Stimulated activated CD8-positive, alpha-beta memory T cell treated with anti-CD3 and anti-CD28 coated beads, Interleukin-12 subunit alpha, Interleukin-12 subunit beta, amount 100 ng/mL, for 4 hours (primary cell): ENCODE results near the gene STK38L.

Experiments
- DNase-seq: peaks from one replicate; pipeline ENCODE4 v3.0.0-alpha.2; 2020; ENCODE audit warnings: low read depth

STK38L gene

DNA sequence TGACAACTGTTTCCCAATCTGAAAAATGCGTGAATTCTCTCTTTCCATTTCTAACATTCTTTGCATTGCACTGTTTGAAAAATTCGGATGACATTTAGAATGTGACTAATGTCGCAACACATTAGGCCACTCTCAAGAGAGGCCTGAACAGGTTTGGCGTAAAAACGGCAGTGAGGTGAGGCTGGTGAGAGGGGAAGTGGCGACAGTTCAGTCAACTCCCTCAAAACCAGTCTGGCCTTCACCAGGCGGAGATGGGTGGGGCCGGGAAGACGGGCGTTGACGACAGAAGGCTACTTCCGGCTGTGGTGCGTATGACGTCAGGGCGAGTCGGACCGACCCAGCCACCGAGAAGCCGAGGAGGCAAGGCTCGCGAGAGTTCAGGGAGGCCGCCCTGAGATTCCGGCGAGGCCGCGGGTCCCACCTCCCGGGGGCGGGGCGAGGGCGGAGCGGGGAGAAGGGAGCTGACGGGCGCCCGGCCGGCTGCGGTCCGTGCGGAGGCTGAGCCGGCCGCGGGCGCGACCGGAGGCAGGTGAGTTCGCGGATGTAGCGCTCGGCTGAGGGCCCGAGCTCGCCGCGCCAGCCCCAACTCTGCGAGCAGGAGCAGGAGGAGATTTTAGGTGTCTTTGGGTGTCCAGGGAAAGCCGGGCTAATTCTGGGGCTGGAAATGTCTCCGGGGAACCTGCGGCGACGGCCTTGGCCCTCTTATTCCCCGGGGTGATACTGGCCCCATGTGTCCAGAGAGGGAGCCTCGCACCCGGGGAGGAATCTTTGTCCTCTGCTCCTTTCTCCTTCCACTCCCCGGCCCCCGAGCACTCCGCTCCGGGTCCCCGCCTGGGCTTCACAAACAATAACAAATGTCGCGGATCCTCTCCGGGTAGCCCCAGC is at the start of gene STK38L:
Gene STK38L, plus strand, starts transcription at position 483 of the 885 bp plus-strand sequence. CDS start 53,435 bp downstream, outside the sequence.
- DNase-seq, result peak; percentile 96

DNA sequence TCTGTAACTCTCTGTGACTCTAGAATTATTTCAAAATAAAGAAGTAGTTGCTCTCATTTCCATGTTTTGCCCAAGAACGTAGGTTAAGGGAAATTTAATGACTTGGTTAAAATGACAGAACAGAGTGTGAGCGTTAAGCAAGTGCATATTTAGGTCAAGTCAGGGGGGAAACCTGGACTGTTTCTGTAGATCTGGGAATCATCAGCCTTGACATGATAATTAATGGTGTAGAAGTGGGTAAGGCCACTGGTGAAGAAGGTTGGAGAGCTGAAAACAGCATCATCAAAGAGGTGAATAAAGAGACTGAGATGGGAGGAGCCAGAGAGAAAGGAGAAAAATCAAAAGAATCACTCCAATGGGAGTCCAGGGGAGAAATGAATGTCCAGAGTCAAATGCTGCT is 49.4 kb upstream of the STK38L start:
- DNase-seq, result no peak

DNA sequence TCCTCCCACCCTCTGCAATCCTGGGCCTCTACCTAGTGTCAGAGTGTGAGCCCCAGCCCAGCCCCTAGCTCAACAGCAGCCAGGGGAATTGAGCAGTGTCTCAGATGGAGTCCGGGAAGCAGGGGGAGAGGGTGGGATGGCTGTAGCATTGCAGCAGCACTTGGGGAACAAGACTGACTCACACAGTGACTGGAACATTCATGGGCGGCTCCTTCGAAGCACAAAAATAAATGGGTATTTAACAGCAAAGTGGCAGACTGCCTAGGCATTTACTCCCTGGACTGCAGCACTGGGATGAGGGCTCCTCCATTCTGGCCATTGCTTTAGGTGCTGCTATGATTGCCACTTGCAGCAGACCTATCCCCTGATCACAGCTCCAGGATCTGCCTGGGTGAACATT is 46.0 kb upstream of the STK38L start:
- no peak for DNase-seq

DNA sequence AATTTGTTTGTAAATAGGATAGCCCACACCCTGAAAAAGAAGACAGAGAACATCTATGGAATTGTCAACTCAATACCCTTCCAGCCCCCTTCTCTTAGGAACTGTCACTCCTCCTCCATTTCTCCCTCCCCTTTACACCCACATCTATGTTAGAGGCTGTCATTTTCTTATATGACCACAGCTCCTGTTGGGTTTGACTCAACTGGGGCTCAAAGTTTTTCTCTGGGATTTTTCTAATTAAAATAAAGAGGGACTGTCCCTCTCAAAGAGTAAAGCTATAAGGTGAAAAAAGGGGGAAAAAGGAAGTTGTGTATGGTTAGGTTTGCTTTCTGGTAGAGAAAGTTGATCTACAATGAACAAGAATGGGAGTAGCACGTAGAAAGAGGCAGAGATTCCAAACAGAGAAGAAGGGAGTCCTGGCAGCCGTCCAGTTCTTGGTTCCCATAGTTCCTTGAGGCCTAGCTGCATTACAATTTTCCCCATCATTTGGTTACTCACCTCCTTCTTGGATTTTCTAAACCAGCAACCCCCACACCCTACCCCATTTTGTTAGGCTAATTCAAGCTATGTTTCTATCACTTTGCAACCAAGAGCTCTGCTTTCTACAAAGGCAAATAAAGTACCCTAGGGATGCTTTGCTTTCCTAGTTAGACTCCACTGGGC is 44.3 kb upstream of the STK38L start:
- DNase-seq, result no peak

DNA sequence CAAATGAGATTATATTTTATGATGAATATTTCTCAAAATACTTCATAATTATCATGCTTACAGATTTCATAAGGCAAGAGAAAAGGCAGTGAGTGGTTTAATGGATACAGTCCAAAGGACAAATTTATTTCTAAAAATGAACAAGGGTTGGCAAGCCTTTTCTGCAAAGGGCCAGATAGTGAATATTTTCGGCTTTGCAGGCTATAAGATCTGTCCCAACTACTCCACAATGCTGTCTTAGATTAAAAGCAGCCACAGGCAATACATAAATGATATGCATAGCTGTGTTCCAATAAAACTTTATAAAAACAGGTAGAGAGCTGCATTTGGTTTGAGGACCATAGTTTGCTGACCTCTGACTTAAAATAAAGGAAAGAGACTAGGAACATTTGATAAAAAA is 42.9 kb upstream of the STK38L start:
- no peak for DNase-seq

DNA sequence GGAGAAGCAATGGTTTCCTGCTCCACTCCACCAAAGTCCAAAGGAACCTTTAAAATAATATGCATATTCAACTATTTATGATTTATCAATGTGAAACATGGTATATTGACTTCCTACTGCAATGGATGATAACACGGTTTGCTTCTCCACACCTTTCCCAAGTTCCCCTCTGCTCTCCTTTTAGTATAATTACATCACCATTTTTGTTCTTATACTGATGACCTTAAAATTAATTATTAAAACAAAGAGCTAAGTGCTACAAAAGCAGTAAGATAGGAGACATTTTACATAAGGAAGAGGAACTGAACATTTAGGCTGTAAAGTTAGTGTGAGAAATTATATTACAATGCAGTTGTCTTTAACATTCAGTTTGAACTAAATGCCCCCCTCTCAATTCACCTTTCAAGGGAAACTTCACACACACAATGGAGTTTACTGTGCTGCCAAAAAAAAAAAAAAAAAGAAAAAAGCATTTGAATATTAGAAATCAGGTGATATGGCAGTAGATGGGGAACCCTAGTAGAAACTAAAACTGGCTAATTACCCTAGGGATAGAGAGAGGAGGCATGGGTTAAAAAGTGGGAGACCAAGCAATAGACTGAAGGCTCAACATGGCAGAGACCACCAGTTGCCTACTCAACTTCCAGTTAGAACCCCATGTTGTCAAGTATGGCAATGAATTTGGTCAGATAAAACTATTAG is 37.1 kb upstream of the STK38L start:
- DNase-seq, result no peak

DNA sequence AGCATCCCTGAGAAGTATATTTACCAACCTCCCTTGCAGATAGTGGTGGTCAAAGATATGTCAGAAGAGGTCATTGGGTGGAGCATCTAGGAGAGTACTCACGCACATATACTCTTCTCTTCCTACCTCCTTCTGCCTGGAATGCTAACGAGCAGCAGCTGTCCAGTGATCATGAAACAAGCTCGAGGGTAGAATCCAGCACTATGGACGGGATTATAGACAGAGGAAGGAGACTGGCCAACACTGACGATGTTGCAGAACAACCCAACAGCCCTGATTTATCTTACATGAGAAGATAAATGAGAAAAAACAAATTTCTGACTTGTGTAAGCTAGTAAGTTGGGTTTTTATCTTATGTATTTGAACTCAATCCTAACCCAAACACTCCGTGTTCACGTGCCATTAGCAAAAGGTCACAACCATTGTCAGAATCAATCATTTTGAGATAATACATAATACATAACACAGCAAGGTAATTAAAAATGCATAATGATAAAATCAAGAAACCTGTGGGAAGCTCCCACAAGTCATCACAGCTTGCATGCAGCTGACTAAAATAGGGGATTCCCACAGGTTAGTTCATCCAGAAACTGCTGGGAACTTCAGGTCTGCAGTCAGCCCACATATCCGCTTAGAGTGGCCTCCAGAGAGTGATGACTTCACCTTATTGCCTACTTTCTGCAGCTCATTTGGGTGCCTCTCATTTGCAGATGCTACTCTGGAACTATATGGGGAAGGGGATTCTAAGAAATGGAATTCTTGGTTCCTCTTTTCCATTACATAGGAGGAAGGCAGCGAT is 36.3 kb upstream of the STK38L start:
- no peak for DNase-seq

DNA sequence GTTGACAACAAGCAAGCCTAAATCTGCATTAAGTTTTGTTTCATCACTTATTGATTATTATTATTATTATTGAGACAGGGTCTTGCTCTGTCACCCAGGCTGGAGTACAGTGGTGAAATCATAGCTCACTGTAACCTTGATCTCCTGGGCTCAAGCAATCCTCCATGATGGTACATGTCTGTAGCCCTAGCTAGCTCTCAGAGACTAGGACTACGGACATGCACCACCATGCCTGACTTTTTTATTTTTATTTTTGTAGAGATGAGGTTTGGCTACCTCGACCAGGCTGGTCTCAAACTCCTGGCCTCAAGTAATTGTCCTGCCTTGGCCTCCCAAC is 35.7 kb upstream of the STK38L start:
- DNase-seq, result no peak

DNA sequence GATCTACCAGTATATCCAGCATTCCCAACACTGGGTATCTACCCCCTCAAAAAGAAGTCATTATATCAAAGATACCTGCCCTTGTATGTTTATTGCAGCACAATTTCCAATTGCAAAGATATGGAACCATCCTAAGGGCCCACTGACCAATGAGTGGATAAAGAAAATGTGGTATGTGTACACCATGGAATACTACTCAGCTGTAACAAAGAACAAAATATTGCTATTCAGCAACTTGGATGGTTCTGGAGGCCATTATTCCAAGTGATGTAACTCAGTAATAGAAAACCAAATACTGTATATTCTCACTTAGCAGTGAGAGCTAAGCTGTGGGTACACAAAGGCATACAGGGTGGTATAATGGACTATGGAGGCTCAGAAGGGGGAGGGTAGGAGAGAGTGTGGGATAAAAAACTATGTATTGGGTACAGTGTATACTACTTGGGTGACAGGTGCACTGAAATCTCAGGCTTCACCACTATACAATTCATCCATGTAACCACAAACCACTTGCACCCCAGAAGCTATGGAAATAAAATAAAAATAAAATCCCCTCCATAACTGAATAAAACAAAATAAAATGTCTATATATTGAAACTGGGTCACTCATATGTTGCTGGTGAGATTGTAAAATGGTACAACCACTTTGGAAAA is 34.7 kb upstream of the STK38L start:
- no peak for DNase-seq

DNA sequence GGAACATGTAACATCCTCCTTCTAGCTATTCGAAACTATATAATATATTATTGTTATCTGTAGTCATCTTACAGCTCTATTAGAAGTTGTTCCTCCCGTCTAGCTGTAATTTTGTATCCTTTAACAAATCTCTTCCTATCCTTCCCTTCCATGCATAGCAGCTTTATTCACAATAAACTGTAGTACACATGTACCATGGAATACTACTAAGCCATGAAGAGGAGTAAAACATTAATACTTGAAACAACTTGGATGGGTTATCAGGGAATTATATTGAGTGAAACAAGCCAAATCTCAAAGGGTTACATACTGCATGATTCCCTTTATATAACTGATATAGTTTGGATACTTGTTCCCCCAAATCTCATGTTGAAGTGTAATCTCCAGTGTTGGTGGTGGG is 33.9 kb upstream of the STK38L start:
- no peak for DNase-seq

DNA sequence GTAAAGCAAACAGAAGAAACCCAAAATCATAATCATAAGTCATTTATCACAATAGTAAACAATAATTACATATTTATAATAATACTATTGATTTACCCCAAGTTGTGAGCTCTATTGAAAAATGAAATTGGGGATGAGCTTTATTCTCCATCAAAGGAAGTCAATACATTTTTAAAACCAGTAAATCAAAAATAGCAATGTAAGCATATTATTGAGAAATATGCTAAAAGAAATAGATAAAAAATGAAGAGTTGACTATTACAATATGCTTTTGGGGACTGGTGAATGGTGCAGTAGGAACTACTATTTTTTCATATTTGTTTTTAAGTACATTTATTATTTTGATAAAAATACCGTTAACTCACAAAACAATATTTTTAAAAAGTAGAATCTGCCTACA is 31.2 kb upstream of the STK38L start:
- no peak for DNase-seq

DNA sequence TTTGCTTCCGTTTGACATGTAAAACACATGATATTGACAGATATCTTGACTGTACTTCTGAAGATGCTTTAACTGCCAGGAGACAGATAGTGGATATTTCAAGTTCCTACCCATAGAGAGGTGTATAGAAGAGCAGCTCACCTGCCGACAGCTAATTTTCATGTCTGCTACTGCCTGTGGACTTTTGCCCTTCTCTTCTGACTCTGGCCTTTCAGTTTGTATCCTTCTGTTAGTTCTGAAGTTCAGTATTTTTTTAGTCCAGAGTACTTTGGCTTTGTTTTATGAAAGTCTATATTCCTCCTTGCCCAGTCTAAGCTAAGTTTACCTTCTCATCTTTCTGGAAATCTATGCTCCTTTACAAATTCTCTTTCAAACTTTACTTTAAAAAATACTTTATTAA is 30.8 kb upstream of the STK38L start:
- no peak for DNase-seq

DNA sequence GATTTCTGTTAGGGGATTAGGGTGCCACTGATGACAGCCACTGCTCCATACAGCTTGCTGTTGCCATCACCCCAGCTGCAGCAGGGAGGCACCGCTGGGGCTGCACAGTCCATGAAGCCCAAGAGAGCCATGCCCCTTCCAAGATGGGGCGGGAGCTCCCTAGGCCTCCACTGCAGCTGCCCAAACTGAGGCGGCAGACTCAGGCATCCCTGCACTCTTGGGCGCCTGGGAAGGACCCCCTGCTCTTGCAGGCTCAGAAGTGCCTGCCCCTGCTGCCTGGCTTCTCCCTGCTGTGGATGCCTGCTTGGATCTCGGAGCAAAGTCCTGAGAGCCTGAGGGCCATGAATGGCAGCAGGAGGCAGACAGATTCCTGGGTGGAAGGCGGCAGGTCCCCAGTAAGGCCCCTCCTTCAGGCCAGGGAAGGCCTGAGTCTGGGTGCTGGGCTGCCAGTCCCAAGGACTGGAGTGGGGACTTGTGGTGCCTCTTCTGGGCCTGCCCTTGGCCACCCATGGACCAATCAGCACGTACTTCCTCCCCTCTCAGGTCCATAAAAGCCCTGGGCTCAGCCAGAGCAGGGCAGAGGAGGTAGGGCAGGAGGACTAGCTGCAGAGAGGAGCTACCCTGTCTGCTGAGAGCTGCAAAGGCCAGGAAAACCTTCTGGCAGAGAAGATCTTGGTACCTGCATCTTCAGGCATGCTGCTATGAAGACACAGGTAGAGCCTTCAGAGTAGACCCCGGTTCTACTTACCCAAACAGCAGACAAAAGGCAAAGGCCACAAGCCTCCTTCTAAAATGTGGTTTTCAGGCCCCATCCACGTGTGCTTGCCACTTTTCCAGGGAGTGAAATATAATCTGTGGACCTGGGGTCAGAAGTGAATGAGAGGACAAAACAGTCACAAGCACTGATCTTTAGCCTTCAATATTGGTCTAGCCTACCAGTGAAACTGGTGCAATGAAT is 30.0 kb upstream of the STK38L start:
- DNase-seq, result no peak

DNA sequence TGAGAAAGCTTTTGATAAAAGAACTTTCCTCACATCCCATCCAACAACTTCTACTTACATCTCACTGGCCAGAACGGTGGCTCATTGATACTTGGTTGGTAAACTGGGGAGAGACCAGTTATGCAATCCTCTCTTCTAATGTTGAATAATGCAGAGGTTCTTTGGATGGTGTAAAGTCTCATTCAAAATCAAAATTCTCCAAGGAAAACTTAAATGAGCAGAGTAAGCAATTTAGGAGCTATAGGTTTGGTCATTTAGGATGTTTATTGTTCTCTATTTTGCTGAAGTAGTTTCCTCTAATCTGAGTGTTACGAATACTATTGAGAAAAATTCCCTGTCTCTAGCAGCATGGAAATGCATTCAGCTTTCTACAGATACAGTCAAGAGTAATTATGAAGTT is 26.5 kb upstream of the STK38L start:
- no peak for DNase-seq

DNA sequence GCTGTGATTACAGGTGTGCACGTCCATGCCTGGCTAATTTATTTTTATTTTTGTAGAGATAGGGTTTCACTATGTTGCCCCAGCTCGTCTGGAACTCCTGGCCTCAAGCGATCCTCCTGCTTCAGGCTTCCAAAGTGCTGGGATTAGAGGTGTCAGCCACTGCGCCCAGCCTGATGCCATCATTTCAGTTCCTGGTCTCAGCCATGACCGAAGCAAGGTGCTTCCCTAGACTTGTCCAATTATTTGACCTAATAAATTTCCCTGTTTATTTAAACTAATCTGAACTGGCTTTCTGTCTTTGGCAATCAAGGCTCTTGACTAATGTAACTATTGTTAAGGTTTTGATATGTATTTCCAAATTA is 24.4 kb upstream of the STK38L start:
- DNase-seq, result no peak

DNA sequence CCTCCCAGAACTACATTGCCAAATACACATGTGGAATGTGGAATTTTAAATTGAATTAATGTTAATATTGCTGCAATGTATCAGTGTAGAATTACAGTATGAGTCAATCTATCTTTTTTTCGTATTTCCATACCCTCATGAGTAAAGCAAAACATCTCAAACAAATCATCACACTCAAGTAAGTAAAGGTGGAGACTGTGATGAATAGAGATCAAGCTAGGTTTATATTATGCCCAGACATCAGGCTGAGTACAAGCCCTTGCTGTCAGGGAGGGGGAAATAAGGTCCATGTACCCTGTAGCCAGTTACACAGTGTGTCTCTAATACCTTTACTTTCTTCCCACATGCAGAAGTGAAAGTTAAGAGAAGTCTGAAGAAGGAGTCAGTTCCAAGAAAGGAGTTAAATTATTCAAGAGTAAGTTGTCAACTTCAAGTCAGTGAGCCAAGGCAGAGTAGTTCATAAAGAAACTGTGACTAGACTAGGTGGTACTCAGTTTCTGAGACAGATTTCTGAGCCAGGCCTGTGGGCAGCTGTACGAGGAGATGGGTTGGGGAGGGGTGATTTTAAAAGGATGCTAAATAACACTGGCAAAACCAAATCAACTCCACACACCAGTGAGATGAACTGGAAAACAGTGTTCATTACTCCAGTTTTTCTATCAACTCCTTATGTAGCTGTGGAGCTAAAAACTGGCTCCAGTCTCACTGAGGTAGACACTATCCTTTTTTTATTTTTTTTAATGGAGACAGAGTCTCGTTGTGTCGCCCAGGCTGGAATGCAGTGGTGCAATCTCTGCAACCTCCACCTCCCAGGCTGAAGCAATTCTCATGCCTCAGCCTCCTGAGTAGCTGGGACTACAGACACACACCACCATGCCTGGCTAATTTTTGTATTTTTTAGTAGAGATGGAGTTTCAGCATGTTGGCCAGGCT is 23.8 kb upstream of the STK38L start:
- no peak for DNase-seq

DNA sequence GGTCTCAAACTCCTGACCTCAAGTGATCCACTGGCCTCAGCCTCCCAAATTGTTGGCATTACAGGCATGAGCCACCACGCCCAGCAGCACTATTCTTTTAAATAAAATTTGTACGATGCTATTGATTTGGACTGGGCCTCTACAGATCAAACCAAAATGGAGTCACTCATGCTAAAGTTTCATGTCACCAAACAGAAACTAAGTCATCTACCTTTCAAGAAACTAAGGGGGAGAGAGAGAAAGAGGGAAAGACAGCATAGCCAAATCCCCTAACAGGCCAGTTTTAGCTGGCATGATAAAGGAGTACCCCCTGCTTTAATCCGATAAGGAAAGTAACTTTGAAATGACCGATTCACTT is 23.1 kb upstream of the STK38L start:
- no peak for DNase-seq

DNA sequence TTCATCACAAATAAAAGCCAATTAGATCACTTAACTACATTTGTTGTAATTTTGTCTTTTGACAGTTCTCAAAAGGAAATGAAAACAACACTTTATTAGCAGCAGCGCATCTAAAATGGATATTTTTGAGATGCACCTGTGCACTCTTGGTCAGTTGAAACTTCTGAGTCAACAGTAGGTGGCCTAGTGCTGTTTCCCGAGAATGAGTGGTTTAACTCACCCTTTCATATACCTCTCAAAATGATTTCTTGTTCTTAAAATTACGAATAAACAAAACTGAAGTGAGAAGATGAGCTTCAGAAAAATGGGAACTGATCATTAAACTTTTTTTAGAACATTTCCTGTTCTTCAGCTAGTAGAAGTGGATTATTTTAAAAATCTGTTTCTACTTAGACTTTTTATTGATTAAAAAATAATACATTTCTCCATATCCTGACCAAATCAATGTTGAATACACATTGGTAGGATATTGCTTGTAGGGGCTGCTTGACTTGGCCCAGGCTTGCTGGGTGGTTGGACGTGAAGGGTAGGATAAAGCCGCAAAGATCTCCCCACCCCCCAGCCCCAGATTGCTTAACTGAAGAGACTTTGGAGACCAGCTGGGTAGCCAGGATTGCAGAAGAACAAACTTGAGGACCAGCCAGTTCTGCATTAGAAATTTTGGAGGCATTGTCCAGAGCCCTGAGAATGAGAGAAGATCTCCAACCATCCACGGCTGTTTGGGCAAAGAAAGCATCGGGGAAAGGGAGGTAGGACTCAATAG is 22.3 kb upstream of the STK38L start:
- DNase-seq, result no peak

DNA sequence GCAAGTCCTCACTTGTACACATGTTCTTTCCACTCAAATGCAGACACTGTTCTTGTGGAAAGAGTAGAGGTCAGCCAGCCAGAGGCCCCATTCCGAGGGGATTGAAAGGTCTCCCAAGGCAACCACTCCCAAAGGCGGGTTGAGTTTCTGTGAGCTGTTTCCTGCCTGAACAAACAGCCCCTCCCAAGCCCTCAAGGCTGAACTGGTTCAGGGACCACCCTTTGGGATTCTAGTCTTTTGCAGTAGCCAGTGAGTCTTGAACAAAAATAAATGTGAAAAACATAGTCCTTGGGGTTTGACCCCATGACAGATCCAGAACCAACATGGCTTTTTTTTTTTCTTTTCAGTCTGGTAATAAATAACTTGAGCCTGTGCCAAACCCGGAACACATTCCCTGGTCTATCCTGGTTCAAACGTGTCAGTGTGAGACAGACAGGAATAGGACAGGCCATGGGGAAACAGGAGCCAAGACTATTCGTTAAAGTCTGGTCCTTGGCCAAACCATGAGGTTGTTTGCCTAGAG is 17.6 kb upstream of the STK38L start:
- DNase-seq, result no peak
